Measurements from ENCODE around the gene TMEM50B.
"Not testable (repeated sequence)": the region's sequence is repeated elsewhere in the genome, so short reads cannot be mapped to it uniquely, and the experiment has no call there.

Gene TMEM50B

GRCh38 chr21:33479679-33480480 lies at the start of gene TMEM50B:
Gene TMEM50B (minus strand): TSS chr21:33479974. CDS start chr21:33468885, 11,089 bp downstream.
- peak; percentile 75 for DNase-seq (ENCODE audit: low read depth, low spot score)

DNA sequence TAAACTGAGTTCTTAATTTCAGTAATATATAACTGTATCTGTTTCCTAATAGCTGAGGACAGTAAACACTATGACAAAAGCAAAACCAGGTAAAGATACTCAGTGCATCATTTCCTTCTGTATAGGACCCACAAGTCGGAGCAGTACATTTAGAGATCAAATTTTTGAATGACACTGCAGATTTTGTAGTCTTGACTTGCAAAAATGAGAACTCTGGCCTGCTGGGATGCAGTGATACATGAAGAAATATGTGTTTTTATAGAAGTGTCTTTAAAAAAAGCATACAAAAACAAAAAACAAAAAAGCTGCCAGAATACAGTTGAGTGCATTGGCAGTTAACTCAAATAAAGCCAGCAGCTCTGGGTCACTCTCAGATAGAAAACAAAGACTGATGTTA lies 43.2 kb upstream of the TMEM50B start:
- no peak for DNase-seq (ENCODE audit: low read depth, low spot score)

GRCh38 chr21:33522297-33522952 lies 42.7 kb upstream of the TMEM50B start:
- no peak for DNase-seq (ENCODE audit: low read depth, low spot score)

DNA sequence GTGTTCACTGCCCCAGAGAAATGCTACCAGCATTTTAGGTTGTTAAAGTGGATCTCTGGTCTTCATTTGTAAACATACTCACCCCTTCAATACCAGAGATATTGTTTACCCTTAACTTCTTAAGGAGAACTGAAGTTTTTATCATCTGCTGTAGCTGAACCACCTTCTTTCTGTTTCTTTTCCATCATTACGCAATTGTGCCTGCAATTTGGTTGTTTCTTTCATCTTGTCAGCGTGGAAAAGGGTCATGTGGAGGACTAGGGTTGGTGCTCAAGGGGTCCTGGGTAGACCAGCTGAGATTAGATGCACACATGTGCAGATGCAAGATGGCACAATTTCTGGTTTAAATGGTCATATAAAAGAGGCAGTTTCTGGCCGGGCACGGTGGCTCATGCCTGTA lies 39.1 kb upstream of the TMEM50B start:
- DNase-seq (ENCODE audit: low read depth, low spot score) = no peak

DNA sequence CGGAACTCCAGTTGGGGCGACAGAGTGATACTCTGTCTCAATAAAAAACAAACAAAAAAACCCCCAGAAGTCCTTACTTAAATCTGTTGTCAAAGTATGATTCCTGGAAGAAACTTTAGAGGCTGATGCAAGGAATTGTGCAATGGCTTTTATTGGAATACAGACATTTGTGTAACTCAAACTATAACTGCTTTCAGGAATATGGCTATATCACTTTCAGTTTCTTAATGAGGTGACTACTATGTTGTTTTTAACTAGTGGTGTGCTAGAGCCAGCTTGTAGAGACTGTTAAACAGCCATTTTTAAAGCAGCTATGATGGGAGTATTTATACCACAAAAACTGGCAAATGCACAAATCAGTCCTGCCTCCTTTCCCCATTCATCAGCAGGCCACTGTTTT lies 34.5 kb upstream of the TMEM50B start:
- DNase-seq (ENCODE audit: low read depth, low spot score) = no peak

GRCh38 chr21:33512481-33512880 lies 32.7 kb upstream of the TMEM50B start:
- no peak for DNase-seq (ENCODE audit: low read depth, low spot score)

DNA sequence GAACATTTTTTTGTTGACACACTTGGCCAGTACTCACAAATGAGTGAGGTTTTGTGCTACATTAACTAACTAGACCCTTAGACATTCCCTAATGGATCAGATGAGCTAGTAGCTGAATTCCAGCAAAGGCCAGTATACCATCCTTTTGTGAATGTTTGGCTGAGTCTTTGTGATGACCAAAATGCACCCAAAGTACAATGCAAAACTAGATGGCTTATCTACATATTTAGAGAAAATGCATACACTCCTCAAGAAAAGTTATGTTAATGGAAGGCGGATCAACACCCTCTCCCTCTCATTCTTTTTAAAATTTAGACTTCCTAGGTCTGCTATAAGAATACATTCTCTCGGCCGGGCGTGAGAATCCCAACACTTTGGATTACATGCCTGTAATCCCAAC lies 31.9 kb upstream of the TMEM50B start:
- DNase-seq (ENCODE audit: low read depth, low spot score) = no peak

DNA sequence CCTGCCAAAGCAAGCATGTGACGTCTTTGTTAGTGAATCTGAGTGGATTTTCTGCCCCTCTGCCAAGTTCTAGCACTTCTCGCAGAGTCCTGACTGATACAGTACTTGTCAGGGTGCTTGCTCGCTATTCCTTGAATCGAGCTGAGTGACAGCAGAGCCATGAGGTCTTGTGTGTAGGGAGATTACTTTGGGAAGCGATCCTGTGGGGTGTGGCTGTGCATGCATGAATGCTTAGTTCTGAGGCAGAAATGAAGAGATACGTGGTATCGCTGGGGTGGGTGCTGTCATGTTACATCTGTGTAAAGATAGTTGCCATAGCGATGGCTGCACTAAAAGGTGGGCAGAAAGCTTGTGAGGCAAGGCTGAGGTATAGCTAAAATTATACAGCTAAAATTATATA lies 31.1 kb upstream of the TMEM50B start:
- DNase-seq (ENCODE audit: low read depth, low spot score) = no peak

DNA sequence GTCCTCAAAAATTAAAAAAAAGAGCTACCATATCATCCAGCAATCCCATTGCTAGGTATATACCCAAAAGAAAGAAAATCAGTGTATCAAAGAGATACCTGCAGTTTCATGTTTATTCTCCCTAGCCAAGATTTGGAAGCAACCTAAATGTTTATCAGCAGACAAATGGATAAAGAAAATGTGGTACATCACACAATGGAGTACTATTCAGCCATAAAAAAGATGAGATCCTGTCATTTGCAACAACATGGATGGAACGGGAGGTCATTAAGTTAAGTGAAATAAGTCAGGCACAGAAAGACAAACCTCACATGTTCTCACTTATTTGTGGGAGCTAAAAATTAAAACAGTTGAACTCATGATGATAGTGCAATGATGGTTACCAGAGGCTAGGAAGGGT lies 27.2 kb upstream of the TMEM50B start:
- not testable (repeated sequence) for DNase-seq (ENCODE audit: low read depth, low spot score)

- DNase-seq (ENCODE audit: low read depth, low spot score) = no peak
Observed at GRCh38 chr21:33505833-33506232, 26.1 kb upstream of the TMEM50B start.

GRCh38 chr21:33496345-33496744 lies 16.6 kb upstream of the TMEM50B start:
- no peak for DNase-seq (ENCODE audit: low read depth, low spot score)

DNA sequence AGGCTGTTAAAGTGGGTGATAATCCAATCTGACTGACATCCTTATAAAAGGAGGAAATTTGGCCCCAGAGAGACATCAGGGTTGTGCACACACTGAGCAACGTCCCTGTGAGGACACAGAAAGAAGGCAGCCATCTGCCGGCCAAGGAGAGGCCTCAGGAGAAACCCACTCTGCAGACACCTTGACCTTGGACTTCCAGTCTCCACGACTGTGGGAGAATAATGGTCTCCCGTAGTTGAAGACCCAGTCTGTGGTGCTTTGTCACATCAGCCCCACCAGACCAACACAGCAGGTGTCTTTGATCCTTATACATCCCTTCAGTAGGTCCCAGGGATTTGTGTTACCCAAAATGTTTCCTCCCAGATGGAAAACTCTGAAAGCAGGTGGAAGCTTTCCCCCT lies 16.0 kb upstream of the TMEM50B start:
- no peak for DNase-seq (ENCODE audit: low read depth, low spot score)

DNA sequence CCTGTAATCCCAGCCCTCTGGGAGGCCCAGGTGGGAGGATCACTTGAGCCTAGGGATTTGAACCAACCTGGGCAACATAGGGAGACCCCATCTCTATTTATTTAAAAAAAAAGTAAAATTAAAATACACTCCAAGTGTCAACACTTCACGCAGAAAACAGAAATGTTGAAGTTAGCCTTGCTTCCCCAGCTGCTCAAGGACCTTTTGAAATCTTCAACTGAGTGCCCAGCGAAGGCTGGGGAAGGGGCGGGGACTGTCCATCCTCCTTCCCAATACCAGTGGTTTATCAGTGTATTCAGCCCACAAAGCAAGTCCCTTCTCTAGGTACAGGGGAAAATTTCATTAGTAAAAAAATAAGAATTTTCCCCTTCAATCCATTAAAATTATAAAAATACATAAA lies 14.0 kb upstream of the TMEM50B start:
- no peak for DNase-seq (ENCODE audit: low read depth, low spot score)

DNA sequence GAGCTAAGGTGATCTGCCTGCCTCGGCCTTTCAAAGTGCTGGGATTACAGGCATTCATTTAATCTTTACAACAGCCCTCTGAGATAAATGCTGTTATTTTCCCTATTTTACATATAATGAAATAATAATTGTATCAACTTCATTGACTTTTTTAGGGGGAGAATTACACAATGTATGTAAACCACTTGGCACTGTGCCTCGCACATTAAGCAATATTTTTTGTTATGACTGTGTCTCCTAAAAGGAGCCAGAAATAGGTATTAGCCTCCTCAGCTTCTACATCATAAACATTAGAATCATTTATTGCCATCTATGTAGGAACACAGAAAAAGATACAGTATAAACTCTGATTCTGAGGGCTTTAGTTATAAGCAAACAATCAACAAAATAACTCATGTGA lies 12.8 kb upstream of the TMEM50B start:
- DNase-seq (ENCODE audit: low read depth, low spot score) = no peak

DNA sequence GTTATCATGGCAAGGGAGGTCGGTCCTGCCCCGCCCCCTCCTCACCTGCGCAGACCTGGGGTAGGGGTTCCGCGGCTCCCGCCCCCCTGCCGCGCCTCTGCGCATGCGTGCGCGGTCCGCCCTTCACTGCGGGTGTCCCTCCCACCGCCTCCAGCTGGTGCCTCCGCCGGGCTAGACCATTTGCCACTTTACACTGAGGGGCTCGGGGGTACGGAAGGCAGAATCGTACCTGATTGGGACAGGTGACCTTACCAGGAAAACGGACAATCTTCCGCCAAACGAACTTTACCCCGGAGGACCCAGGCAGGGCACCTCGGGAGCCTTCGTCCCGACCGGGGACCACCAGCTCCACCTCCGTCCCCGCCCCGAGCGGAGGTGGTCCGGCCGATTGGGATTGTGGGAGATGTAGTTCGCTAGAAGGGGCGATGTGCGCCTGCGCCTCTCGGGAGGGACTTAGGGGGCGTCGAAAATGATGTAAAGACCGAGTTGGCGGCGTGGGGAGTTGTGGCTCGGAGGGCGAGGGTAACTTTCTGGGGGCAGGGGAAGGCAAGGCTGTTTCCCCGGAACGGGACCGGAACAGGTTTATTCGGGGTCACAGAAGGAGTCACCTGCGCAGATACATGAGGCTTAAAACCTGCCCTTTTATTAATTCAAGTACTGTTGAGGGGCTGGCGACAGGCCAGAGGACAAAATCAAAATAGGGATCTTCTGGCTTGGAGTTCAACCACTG lies 11.8 kb upstream of the TMEM50B start, which contains the start of gene DNAJC28:
TSS of gene DNAJC28 (minus strand) at position 344 of the 730 bp plus-strand sequence. CDS start 2,323 bp downstream, outside the sequence.
- peak; percentile 81 for DNase-seq (ENCODE audit: low read depth, low spot score)

GRCh38 chr21:33490991-33491372 lies 11.2 kb upstream of the TMEM50B start:
- DNase-seq (ENCODE audit: low read depth, low spot score) = no peak

GRCh38 chr21:33488936-33489335 lies 9.2 kb upstream of the TMEM50B start:
- DNase-seq (ENCODE audit: low read depth, low spot score) = no peak

- DNase-seq (ENCODE audit: low read depth, low spot score) = no peak
Observed at GRCh38 chr21:33487996-33488395, 8.2 kb upstream of the TMEM50B start.

DNA sequence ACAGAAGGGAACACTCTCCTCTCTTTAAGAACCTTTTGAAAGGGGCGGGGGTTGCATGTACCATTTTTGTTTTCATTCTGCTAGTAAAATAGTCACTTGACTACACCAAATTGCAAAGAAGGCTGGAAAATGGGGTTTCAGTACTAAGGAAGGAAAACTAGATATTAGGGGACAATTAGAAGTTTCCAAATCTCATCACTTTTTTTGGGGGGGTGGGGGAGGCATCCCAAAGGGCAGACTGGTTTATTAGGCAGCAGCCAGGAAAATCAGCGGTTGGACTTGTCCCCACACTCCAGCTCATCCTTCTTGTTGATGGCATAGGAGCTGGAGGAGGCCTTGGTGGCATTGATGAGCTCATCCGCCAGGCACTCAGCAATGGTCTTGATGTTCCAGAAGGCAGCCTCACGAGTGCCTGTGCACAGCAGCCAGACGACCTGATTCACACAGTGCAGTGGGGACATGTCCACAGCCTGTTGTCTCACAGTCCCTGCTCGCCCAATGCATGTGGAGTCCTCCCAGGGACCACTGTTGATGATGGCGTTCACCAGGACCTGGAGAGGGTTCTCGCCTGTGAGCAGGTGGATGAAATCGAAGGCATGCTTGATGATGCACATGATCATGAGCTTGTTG lies 1.7 kb upstream of the TMEM50B start:
- no peak for DNase-seq (ENCODE audit: low read depth, low spot score)

- DNase-seq (ENCODE audit: low read depth, low spot score) = no peak
Observed at GRCh38 chr21:33480481-33481103, 818 bp upstream of the TMEM50B start.

DNA sequence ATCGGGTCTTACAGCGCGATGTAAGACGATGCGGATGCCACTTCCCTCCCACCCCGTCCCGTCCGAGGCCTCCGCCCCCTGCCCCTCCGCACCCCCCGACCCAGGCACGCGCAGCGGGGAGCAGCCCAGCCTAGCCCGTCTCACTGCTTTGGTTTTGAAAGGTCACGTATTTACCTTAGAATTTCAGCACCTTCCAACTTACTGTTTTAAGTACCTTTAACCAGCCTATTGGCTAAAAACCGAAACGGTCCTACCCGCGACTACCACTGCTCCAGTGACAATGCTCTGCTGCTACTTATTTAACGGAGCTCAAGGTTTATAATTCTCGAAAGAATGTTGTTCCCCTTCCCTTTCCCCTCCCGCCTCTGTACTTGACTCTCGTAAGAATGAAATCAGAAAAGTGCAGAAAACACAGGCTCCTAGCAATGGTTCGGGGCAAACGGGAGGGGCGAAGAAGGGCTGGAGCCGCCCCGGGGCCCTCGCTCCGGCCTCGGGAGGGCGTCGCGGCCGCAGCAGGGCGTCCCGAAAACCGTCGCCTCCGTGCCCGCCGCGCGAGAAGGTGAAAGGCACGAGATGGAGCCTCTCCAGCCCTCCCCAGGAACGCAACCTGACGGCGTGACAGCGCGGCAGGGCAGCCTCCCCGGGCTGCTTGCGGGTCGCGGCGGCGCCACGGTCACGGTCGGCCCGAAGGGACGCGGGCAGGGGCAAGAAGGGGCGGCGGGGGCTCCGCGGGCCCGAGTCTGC lies 667 bp downstream of the TMEM50B start:
- DNase-seq (ENCODE audit: low read depth, low spot score) = no peak

All from brain pericyte (primary cell).